Hepatocyte (in vitro differentiated cells): ENCODE measurements around the gene CBS. TPM values are rescaled to one million over a fixed set of nuclear protein-coding genes. Genes with fewer than 3 reads are reported as not detected.
"Not testable (repeated sequence)": the region's sequence is repeated elsewhere in the genome, so short reads cannot be mapped to it uniquely, and the experiment has no call there.

Source experiments
- DNase-seq: peaks from one replicate; pipeline ENCODE4 v3.0.0-alpha.2; 2016; ENCODE audit warnings: low spot score
- H2AFZ ChIP-seq: fragments of 200-600 bp; sonication (generic); 2 replicates; pipeline ENCODE4 v1.6.0; 2016; ENCODE audit warnings: antibody characterized with exemption, mild to moderate bottlenecking
- H3K27ac ChIP-seq: fragments of 200-600 bp; sonication (generic); 2 replicates; pipeline ENCODE4 v1.5.1; 2016; ENCODE audit warnings: mild to moderate bottlenecking
- H3K27me3 ChIP-seq: fragments of 200-600 bp; sonication (generic); 2 replicates; pipeline ENCODE4 v1.6.1; 2016
- H3K36me3 ChIP-seq: fragments of 200-600 bp; sonication (generic); replicated peaks from 2 replicates; pipeline ENCODE4 v1.5.1; 2016; ENCODE audit warnings: low read depth; ENCODE audit not compliant: insufficient read depth
- H3K4me1 ChIP-seq: fragments of 200-600 bp; sonication (generic); 2 replicates; pipeline ENCODE4 v1.5.1; 2016; ENCODE audit warnings: mild to moderate bottlenecking, moderate library complexity; ENCODE audit not compliant: insufficient read depth
- H3K4me2 ChIP-seq: fragments of 200-600 bp; sonication (generic); 2 replicates; pipeline ENCODE4 v1.6.0; 2016
- H3K4me3 ChIP-seq: fragments of 200-600 bp; sonication (generic); 2 replicates; pipeline ENCODE4 v1.5.1; 2016; ENCODE audit warnings: mild to moderate bottlenecking
- H3K79me2 ChIP-seq: fragments of 200-600 bp; sonication (generic); 2 replicates; pipeline ENCODE4 v1.6.0; 2017; ENCODE audit warnings: mild to moderate bottlenecking
- H3K9me2 ChIP-seq: fragments of 200-600 bp; sonication (generic); replicated peaks from 2 replicates; pipeline ENCODE4 v1.6.0; 2017; ENCODE audit warnings: mild to moderate bottlenecking; ENCODE audit not compliant: insufficient read depth
- H3K9me3 ChIP-seq: fragments of 200-600 bp; sonication (generic); 2 replicates; pipeline ENCODE4 v1.5.1; 2016; ENCODE audit warnings: low read depth, mild to moderate bottlenecking
- H4K20me1 ChIP-seq: fragments of 200-600 bp; sonication (generic); 2 replicates; pipeline ENCODE4 v1.6.0; 2016; ENCODE audit warnings: mild to moderate bottlenecking; ENCODE audit not compliant: insufficient read depth, poor library complexity, severe bottlenecking
- WGBS: methylation state at CpG from one replicate; pipeline ENCODE4 v1.1.6; 2016; ENCODE audit warnings: low lambda C conversion rate; ENCODE audit errors: missing lambda C conversion rate; 5-methylcytosine and 5-hydroxymethylcytosine counted together
- polyA plus RNA-seq: library from polyadenylated mRNA; unstranded; fragments of >200 nt; fragmentation: Nextera tagmentation; extraction: Ambion mirVana; gene quantifications from 2 replicates; pipeline ENCODE4 v1.2.1, GENCODE V29; 2016
- total RNA-seq: library from RNA; depleted of rRNA; stranded (reverse); fragments of >200 nt; gene quantifications from 2 replicates; pipeline ENCODE4 v1.2.3, GENCODE V29; 2014

The CBS gene
- total and polyA plus RNA-seq, 2 experiments from 2014 or later = 23.7 to 35.8 TPM

DNA sequence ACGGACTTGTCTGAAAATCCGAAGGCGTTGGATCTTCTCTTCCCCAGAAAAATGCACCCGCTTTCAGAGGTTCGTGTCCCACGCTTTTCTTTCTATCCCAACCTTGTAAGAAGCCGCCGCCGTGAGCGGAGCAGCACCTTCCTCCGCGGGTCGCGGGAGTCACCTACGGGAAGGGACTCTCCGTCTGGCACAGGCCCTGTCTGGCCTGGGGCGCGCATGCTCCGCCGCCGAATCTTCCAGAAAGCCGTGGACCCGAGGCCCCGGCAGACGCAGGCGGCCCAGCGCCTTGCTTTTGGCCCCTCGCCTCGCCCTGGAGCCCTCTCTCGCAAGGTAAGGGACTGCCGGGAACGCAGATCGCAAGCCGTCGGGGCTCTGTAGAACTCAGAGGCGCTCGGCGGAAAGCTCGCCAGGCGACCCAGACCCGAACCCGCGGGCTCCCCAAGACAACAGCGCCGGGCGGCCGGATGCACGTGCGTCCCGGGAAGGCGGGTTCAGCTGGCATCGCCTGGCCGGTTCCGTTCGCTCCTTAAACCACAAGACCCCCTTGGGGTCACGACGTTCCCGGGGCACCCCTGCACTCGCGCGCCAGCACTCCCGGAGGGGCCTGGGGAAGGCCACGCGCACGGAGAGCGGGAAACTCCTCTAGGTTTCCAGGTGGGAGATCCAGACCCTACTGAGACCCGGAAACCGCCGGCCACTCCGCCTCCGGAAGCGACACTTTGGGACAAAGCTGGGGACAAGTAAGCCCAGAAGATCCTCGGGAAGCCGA, 1.1 kb downstream of the CBS start:
- not testable (repeated sequence) for H4K20me1 ChIP-seq, H3K27me3 ChIP-seq, H3K79me2 ChIP-seq, DNase-seq, H3K36me3 ChIP-seq, H3K4me1 ChIP-seq, H3K9me3 ChIP-seq, H3K4me3 ChIP-seq, H3K4me2 ChIP-seq, H2AFZ ChIP-seq, H3K9me2 ChIP-seq, H3K27ac ChIP-seq
- no CpG with 5 or more reads among the region's 74 CpGs for WGBS

DNA sequence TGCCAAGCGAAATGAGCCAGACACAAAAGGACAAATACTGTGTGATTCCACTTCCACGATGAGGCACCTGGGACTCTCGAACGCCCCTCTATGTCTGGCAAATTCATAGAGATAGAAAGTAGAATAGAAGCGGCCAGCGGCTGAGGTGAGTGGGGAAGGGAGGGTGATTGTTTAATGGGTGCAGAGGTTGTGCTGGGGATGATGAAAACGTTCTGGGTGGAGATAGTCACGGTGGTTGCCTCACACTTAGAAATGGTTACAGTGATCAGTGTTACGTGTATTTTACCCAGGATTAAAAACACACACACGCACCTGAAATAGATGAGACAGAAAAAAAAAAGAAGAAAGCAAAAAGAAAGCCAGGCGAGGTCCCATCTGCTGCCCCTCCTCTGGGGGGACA, 2.9 kb downstream of the CBS start:
- H3K9me3 ChIP-seq, H3K36me3 ChIP-seq, H3K9me2 ChIP-seq, H3K4me2 ChIP-seq, DNase-seq, H2AFZ ChIP-seq, H3K4me3 ChIP-seq, H3K79me2 ChIP-seq, H3K27me3 ChIP-seq, H3K27ac ChIP-seq, H3K4me1 ChIP-seq, H4K20me1 ChIP-seq: not testable (repeated sequence)
- WGBS = no CpG with 5 or more reads among the region's 11 CpGs

DNA sequence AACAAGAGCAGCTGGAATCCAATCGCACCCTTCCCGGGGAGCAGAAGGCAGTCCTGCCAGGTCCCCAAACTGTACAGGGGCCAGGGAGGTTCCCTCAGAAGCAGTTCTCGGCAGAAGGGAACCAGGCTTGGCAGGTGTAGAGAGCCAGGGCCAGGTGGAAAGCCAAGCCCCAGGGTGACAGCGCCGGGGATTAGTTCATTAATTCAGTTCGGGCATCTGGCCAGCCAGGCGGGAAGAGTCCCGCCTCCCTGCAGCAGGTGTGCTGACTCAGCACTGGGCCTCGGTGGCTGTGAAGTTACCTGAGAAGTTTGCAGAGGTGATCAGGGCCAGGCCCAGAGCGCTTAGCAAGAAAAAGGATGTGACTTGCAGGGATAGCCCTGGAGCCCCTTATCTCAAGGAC, 6.0 kb downstream of the CBS start:
- H4K20me1 ChIP-seq, H3K9me2 ChIP-seq, H3K4me3 ChIP-seq, H3K36me3 ChIP-seq, H3K27me3 ChIP-seq, DNase-seq, H3K27ac ChIP-seq, H2AFZ ChIP-seq, H3K4me2 ChIP-seq, H3K9me3 ChIP-seq, H3K4me1 ChIP-seq, H3K79me2 ChIP-seq: not testable (repeated sequence)
- WGBS = no CpG with 5 or more reads among the region's 10 CpGs

DNA sequence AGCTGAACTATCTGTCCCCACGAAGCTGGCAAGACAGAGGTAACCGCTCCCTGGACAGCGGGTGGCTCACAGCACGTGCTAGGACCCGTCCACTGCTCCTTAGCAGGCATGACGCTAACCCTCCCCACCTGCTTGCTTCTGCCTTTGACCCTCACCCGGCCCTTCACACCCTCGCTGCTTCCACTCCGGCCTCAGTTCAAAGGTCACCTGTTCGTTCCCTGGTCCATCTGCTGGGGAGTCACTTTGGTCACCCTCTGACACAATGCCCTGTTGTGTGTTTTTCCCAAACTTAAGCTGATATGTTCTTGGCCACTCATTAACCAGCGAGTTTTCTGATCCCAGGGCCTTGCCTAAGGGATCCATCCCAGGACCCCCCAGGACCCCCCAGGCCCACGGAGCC, 7.6 kb downstream of the CBS start:
- H4K20me1 ChIP-seq, H3K27ac ChIP-seq, H3K4me2 ChIP-seq, H3K27me3 ChIP-seq, H3K9me2 ChIP-seq, H3K79me2 ChIP-seq, H3K4me3 ChIP-seq, H2AFZ ChIP-seq, H3K4me1 ChIP-seq, H3K9me3 ChIP-seq, DNase-seq, H3K36me3 ChIP-seq: not testable (repeated sequence)
- 74% methylated on average over 3 of the region's 12 CpGs for WGBS

DNA sequence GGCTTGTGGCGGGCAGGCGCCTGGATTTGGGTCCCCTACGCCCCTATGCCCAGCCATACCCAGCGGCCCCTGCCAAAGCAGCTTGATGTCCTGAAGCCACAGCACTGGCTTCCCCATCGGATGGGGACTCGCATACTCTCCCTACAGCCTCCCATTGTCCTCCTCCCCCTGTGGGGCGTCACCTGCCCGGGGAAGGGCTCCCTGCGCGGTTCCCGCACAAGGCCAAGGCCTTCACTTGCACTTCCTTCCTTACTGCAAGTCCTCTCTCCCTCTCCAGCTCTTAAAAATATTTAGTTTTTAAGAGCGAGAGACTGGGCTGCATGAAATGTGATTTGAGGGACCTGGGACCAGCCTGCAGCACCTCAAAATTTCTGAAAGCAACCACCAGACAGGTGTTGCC, 8.9 kb downstream of the CBS start:
- not testable (repeated sequence) for H3K79me2 ChIP-seq, H3K9me2 ChIP-seq, H3K27ac ChIP-seq, H3K9me3 ChIP-seq, H3K4me1 ChIP-seq, H3K27me3 ChIP-seq, H3K36me3 ChIP-seq, H4K20me1 ChIP-seq, DNase-seq, H3K4me2 ChIP-seq, H3K4me3 ChIP-seq, H2AFZ ChIP-seq
- no CpG with 5 or more reads among the region's 12 CpGs for WGBS

DNA sequence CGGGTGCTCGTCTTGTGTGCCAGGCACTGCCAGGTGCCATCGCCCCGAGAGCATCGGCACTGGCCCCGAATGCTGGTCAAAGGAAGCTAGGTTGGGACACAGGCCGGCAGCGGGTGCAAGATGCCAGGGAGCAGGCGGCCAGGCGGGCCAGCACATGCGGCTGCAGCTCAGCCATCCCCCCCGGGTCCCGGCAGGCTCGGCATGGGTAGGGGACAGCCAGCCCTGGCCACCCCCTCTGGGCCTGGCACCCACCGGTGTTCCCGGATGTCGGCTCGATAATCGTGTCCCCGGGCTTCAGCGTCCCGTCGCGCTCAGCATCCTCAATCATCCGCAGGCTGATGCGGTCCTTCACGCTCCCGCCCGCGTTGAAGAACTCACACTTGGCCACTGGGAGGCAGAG, 9.6 kb downstream of the CBS start:
- H3K36me3 ChIP-seq, H3K9me3 ChIP-seq: not testable (repeated sequence)
- WGBS = 95% methylated on average over 7 of the region's 30 CpGs

DNA sequence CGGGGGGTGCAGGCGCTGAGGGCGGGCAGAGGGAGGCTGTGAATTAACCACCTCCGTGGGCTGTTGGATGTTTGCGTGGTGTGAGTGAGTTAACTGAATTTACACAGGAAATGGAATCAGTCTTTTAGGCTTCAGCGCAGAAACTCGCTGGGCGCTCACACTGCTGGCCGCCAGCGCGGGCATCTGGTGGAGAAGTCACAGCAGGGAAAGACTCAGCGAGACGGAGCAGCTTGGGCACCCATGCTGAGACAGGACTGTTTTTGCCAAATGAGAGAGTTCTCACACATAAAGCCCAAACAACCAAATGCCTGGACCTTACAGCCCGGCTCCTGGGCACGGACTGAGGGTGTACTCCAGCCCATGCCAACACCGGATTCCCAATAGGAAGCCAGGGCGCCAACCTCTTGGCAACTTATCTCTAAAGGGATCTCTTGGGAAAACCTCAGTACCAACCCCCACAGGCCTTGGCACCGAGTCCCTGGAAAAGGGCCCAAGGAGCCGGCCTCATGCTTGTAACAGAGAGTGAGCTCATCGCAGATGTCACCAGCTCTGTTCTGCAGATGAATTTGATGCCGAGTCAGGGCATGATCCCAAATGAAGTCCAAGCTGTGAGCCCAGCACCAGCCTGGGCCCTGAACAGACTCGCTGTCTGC, 11.2 kb downstream of the CBS start:
- not testable (repeated sequence) for H3K4me2 ChIP-seq, H3K9me3 ChIP-seq, H2AFZ ChIP-seq, H3K9me2 ChIP-seq, H3K27me3 ChIP-seq, H3K4me3 ChIP-seq, H3K79me2 ChIP-seq, H3K4me1 ChIP-seq, H3K36me3 ChIP-seq, DNase-seq, H3K27ac ChIP-seq, H4K20me1 ChIP-seq
- WGBS = no CpG with 5 or more reads among the region's 22 CpGs

More for the DNA sequence above, 9.6 kb downstream of the CBS start:
- H3K9me2 ChIP-seq, H3K4me2 ChIP-seq, H3K27me3 ChIP-seq, DNase-seq, H3K4me1 ChIP-seq, H3K79me2 ChIP-seq, H3K4me3 ChIP-seq, H3K27ac ChIP-seq, H2AFZ ChIP-seq, H4K20me1 ChIP-seq: not testable (repeated sequence)

DNA sequence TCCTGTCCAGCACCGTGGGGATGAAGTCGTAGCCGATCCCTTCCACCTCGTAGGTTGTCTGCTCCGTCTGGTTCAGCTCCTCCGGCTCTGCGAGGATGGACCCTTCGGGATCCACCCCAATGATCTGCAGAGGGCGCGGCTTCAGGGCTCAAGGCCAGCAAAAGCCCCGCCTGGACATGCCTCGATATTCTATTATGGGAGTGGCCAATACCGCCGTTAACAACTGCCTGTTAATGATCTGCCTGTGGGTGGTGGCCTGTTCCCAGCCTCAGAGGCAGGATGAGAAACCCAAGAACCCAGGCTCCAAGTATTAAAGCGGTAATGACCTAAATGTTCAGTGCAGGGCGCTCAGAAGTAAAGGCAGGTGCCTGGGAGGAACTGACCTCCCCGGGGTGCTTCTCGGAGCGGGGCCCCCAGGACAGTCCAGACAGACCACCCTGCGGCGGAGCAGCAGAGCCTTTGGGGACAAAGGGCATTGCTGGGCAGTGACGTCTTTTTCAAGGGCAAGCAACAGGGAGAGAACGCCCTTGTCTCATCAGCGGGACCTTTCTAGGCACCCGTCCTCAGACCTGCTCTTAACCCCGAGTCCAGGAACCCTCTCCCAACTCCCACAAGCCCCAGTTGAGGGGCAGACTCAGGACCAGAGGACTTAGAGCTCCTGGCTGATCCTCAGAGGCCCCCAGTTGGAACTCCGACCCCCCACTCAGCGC, 12.5 kb downstream of the CBS start:
- H3K9me3 ChIP-seq, H3K9me2 ChIP-seq, H3K79me2 ChIP-seq, H3K27ac ChIP-seq, H3K4me2 ChIP-seq, H3K4me3 ChIP-seq, H3K36me3 ChIP-seq, H3K27me3 ChIP-seq, DNase-seq, H3K4me1 ChIP-seq, H4K20me1 ChIP-seq, H2AFZ ChIP-seq: not testable (repeated sequence)
- whole genome bisulfite sequencing = no CpG with 5 or more reads among the region's 28 CpGs

DNA sequence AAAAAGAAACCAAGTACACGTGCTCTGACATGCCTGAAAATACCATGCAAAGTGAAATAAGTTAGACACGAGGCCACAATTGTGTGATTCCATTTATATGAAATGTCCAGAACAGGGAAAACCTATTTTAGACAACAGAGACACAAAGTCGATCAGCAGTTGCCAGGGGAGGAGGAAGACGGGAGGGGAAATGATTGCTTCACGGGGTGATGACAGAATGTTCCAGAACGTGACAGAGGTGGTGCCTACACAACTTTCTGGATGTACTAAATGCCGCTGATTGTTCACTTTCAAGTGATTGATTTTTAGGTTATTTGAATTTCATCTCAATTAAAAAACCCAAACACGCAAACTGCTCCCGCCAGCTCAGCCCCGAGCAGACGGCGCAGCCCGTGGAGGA, 22.5 kb downstream of the CBS start:
- not testable (repeated sequence) for H3K27ac ChIP-seq, DNase-seq, H3K27me3 ChIP-seq, H3K9me2 ChIP-seq, H3K4me3 ChIP-seq, H3K79me2 ChIP-seq, H3K4me2 ChIP-seq, H4K20me1 ChIP-seq, H3K36me3 ChIP-seq, H3K9me3 ChIP-seq, H3K4me1 ChIP-seq, H2AFZ ChIP-seq
- no CpG with 5 or more reads among the region's 13 CpGs for WGBS
